B cell (primary cell): ENCODE data around the gene PNPLA3. TPM values are rescaled to one million over a fixed set of nuclear protein-coding genes. Genes with fewer than 3 reads are reported as not detected.

Source experiments
- ATAC-seq: fragments of 200-7000 bp; cut with Tn5 transposase; one replicate; pipeline ENCODE4 v1.10.0; 2021; ENCODE audit warnings: low read depth, mild to moderate bottlenecking, moderate number of reproducible peaks, moderate library complexity
- CTCF ChIA-PET: fragments of 350-600 bp; sonication (Branson Sonifier 250); formaldehyde crosslinking; loops from one replicate; lab custom pipeline; 2021; ENCODE audit warnings: antibody characterized with exemption, inconsistent platforms; lab: Charles Lee
- POLR2A ChIA-PET: fragments of 350-600 bp; sonication (Branson Sonifier 250); formaldehyde crosslinking; loops from one replicate; lab custom pipeline; 2021; ENCODE audit warnings: antibody characterized with exemption; lab: Charles Lee
- DNase-seq: peaks from one replicate; pipeline ENCODE4 v3.0.0; 2013
- H2AFZ ChIP-seq: 2 replicates; pipeline ENCODE4 v1.6.1; 2012; ENCODE audit warnings: mild to moderate bottlenecking, low read depth, low read length; ENCODE audit not compliant: insufficient read depth, poor library complexity, severe bottlenecking
- H3K27ac ChIP-seq, 2 donors: 1 replicate in 1 of 2; 2 replicates in 1 of 2; pipeline ENCODE4 v1.5.1; 2012 to 2013; ENCODE audit warnings: low read length in 2 of 2, mild to moderate bottlenecking in 2 of 2, moderate library complexity in 1 of 2
- H3K27me3 ChIP-seq, 4 experiments: fragments of 200-600 bp in 1 of 4; sonication (generic) in 1 of 4; replicated peaks in 1 of 4; 1 replicate in 2 of 4; 2 replicates in 2 of 4; pipeline versions ENCODE4 v1.6.1 to v1.7.0; 2013 to 2016; ENCODE audit warnings: low read length in 3 of 4, mild to moderate bottlenecking in 2 of 4, mixed read lengths in 1 of 4, moderate library complexity in 1 of 4; ENCODE audit not compliant: insufficient read depth in 4 of 4, control insufficient read depth in 3 of 4; ENCODE audit errors: control extremely low read depth in 1 of 4
- H3K36me3 ChIP-seq, 2 experiments: replicated peaks in 1 of 2; 1 replicate in 1 of 2; 2 replicates in 1 of 2; pipeline versions ENCODE4 v1.6.1 to v1.7.1; 2013; ENCODE audit warnings: low read length in 1 of 2; ENCODE audit not compliant: insufficient read depth in 2 of 2, control insufficient read depth in 1 of 2; ENCODE audit errors: control extremely low read depth in 1 of 2, extremely low read depth in 1 of 2
- H3K4me1 ChIP-seq, 2 donors: fragments of 200-600 bp in 1 of 2; sonication (generic) in 1 of 2; 1 replicate in 1 of 2; 2 replicates in 1 of 2; pipeline versions ENCODE4 v1.5.1 to v1.6.1; 2013 to 2017; ENCODE audit warnings: low read length in 2 of 2; ENCODE audit not compliant: control insufficient read depth in 2 of 2, insufficient read depth in 2 of 2
- H3K4me2 ChIP-seq: replicated peaks from 2 replicates; pipeline ENCODE3; 2012; ENCODE audit warnings: mild to moderate bottlenecking, low read depth, low read length; ENCODE audit not compliant: poor library complexity, severe bottlenecking
- H3K4me3 ChIP-seq, 5 experiments: fragments of 200-600 bp in 1 of 5; sonication (generic) in 1 of 5; 1 replicate in 3 of 5; 2 replicates in 2 of 5; pipeline versions ENCODE4 v1.5.1 to v1.7.0; 2011 to 2016; ENCODE audit warnings: low read length in 4 of 5, mild to moderate bottlenecking in 4 of 5, low read depth in 2 of 5, control low read depth in 1 of 5, moderate library complexity in 1 of 5; ENCODE audit not compliant: insufficient read depth in 1 of 5; ENCODE audit errors: control extremely low read depth in 1 of 5, extremely low read depth in 1 of 5
- H3K79me2 ChIP-seq: fragments of 200-600 bp; sonication (generic); one replicate; pipeline ENCODE4 v1.6.0; 2016; ENCODE audit warnings: low read length; ENCODE audit not compliant: control insufficient read depth, insufficient read depth
- H3K9ac ChIP-seq: fragments of 200-600 bp; sonication (generic); 2 replicates; pipeline ENCODE4 v1.6.1; 2017; ENCODE audit warnings: mild to moderate bottlenecking, low read length, moderate library complexity
- H3K9me3 ChIP-seq, 3 donors: one replicate each; pipeline versions ENCODE4 v1.6.1 to v1.7.1; 2013; ENCODE audit warnings: low read length in 2 of 3; ENCODE audit not compliant: control insufficient read depth in 2 of 3, insufficient read depth in 1 of 3; ENCODE audit errors: control extremely low read depth in 1 of 3
- H4K20me1 ChIP-seq: 2 replicates; pipeline ENCODE4 v1.6.0; 2012; ENCODE audit warnings: mild to moderate bottlenecking, low read length; ENCODE audit not compliant: insufficient read depth, control insufficient read depth, poor library complexity, severe bottlenecking
- H3K27ac Mint-ChIP-seq: one replicate; pipeline ENCODE4 v1.8.0; 2021; ENCODE audit warnings: mixed read lengths
- H3K27me3 Mint-ChIP-seq: one replicate; pipeline ENCODE4 v1.8.0; 2021; ENCODE audit warnings: mixed read lengths
- H3K4me1 Mint-ChIP-seq: one replicate; pipeline ENCODE4 v1.8.0; 2021; ENCODE audit warnings: mixed read lengths
- H3K4me3 Mint-ChIP-seq: one replicate; pipeline ENCODE4 v1.8.0; 2021; ENCODE audit warnings: mixed read lengths
- H3K9me3 Mint-ChIP-seq: one replicate; pipeline ENCODE4 v1.8.0; 2022; ENCODE audit warnings: mixed read lengths; ENCODE audit not compliant: insufficient read depth
- EZH2 ChIP-seq: IDR thresholded peaks from 2 replicates; pipeline ENCODE4 v1.6.1; 2012; ENCODE audit warnings: borderline replicate concordance, low read depth, mild to moderate bottlenecking, moderate library complexity, low read length; ENCODE audit not compliant: insufficient read depth, poor library complexity, severe bottlenecking
- WGBS: methylation state at CpG from one replicate; pipeline ENCODE4 v1.1.5; 2013; ENCODE audit warnings: missing lambda C conversion rate; ENCODE audit not compliant: insufficient coverage; 5-methylcytosine and 5-hydroxymethylcytosine counted together
- intact Hi-C: fragments of 100-400 bp; cut with micrococcal nuclease; formaldehyde crosslinking; loops from one replicate; pipeline ENCODE4 v1.10.0; 2022
- polyA plus RNA-seq: library from polyadenylated mRNA; depleted of rRNA; stranded (reverse); fragments of >200 nt; gene quantifications from 2 replicates; pipeline ENCODE4 v1.2.3, GENCODE V29; 2012
- total RNA-seq, 2 donors: library from RNA; stranded (reverse); fragments of 120-200 nt in 1 of 2; gene quantifications; 1 replicate in 1 of 2; 2 replicates in 1 of 2; pipeline versions ENCODE4 v1.2.3 to v1.2.4, GENCODE V29; 2013 to 2022
- TF ChIP-seq, protein P1 (sequence below): fragments of 200-600 bp; IDR thresholded peaks from one replicate; pipeline ENCODE4 v1.8.0; 2022; ENCODE audit warnings: antibody characterized with exemption, mild to moderate bottlenecking

Gene PNPLA3
- total and polyA plus RNA-seq, 2 donors (not counting 1 experiment from before 2014, with no cell fraction given) = 0.15 TPM; not detected in 1

DNA sequence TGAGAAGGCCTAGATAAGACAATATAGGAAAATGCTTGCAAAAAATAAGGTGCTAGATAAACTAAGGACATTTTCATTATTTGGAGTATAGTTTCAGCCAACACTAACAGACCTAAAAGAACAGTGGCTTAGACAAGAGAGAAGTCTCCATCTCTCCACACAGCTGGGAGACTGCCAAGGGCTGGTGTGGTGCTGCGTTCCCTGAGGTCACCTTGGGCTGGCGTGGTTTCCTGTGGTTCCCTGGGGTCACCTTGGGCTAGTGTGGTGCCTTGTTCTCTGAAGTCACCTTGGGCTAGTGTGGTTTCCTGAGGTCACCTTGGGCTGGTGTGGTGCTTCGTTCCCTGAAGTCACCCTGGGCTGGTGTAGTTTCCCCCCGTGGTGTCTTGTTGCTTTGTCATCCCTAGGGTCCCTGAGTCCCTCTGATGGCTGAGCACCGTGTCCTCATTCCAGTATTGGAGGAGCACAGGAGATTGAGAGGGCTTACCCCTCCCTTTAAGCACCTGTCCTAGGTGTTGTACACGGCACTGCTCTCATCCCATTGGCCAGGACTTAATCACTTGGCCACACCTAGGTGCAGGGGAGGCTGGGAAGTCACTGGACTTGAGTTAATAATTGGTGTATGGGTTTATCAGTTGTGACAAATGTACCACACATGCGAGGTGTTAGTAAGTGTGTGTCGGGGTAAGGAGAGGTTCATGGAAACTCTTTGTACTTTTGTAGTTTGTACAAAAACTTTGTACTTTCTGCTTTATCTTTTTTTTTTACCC, 46.6 kb downstream of the PNPLA3 start:
- Histone ChIP-seq H3K79me2 (peaks cover 33% of the 10 kb centered on the region), H3K36me3 (peaks cover 2 to 82% of the 10 kb centered on the region in 2 experiments), H3K9me3 (no peaks in the 10 kb centered on the region), H3K27ac (no peak overlapping the region), H3K4me1 (no peaks in the 10 kb centered on the region), H4K20me1 (peaks cover 24% of the 10 kb centered on the region), H3K4me2 (no peak overlapping the region), H3K27me3 (no peaks in the 10 kb centered on the region), H3K4me3 (no peak overlapping the region), H2AFZ (no peak overlapping the region), H3K9ac (no peak overlapping the region)
- ChIA-PET CTCF (no interaction called here), POLR2A (no interaction called here)
- Mint-ChIP-seq H3K27me3 (no peaks in the 10 kb centered on the region), H3K4me3 (no peak overlapping the region), H3K9me3 (no peaks in the 10 kb centered on the region), H3K27ac (no peak overlapping the region), H3K4me1 (no peaks in the 10 kb centered on the region)
- WGBS = 85% methylated on average over 5 of the region's 8 CpGs
- intact Hi-C loops = no loop called here
- no peak for TF ChIP-seq EZH2
- TF ChIP-seq, protein P1, sequence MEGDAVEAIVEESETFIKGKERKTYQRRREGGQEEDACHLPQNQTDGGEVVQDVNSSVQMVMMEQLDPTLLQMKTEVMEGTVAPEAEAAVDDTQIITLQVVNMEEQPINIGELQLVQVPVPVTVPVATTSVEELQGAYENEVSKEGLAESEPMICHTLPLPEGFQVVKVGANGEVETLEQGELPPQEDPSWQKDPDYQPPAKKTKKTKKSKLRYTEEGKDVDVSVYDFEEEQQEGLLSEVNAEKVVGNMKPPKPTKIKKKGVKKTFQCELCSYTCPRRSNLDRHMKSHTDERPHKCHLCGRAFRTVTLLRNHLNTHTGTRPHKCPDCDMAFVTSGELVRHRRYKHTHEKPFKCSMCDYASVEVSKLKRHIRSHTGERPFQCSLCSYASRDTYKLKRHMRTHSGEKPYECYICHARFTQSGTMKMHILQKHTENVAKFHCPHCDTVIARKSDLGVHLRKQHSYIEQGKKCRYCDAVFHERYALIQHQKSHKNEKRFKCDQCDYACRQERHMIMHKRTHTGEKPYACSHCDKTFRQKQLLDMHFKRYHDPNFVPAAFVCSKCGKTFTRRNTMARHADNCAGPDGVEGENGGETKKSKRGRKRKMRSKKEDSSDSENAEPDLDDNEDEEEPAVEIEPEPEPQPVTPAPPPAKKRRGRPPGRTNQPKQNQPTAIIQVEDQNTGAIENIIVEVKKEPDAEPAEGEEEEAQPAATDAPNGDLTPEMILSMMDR = no peak
- ATAC-seq (no peak), DNase-seq (no peak)

DNA sequence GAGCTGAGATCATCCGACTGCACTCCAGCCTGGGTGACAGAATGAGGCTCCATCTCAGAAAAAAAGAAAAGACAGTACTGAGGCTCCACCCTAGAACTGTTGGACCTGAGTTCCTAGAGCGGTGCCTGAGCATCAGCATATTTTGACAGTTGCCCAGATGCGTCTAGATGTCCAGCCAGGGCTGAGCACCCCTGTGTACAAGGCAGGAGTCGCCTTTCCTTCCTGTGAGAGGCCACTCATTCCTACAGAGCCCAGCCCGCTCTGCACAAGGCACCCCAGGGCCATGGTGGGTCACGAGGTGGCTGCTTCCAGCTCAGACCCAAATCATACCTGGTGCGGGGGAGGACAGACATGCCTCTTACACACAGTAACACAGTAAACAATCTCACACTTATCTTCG, 47.5 kb downstream of the PNPLA3 start:
- no peaks in the 10 kb centered on the region for H3K9me3 Mint-ChIP-seq
- Histone ChIP-seq H3K4me1 (no peaks in the 10 kb centered on the region), H3K9ac (no peak overlapping the region), H3K27ac (no peak overlapping the region), H3K36me3 (peaks cover 2 to 81% of the 10 kb centered on the region in 2 experiments), H3K79me2 (peaks cover 33% of the 10 kb centered on the region), H3K27me3 (no peaks in the 10 kb centered on the region), H3K4me3 (no peak overlapping the region), H3K4me2 (no peak overlapping the region), H2AFZ (no peak overlapping the region), H4K20me1 (peaks cover 24% of the 10 kb centered on the region), H3K9me3 (no peaks in the 10 kb centered on the region)
- CTCF ChIA-PET = interaction anchor here (0.6 kb wide), 1 partner anchor 110 kb away, joined by 3 read pairs; no protein-coding TSS in a partner anchor
- POLR2A ChIA-PET = no interaction called here
- WGBS = 96% methylated on average over 5 of the region's 8 CpGs
- no peaks in the 10 kb centered on the region for H3K4me1 Mint-ChIP-seq
- DNase-seq (no peak), ATAC-seq (no peak)
- intact Hi-C loops = no loop called here
- no peak for TF ChIP-seq EZH2
- TF ChIP-seq, protein P1 = no peak
- H3K27me3 Mint-ChIP-seq = no peaks in the 10 kb centered on the region
- H3K4me3 Mint-ChIP-seq = no peak overlapping the region
- no peak overlapping the region for H3K27ac Mint-ChIP-seq
